Left ventricle myocardium inferior (tissue), 1 donor: ENCODE measurements around the gene PABPN1L. TPM values are rescaled to one million over a fixed set of nuclear protein-coding genes. Genes with fewer than 3 reads are reported as not detected.

Experiments used
- DNase-seq: peaks from one replicate; pipeline ENCODE4 v3.0.0-alpha.2; 2020
- H3K27ac ChIP-seq: fragments of 200-600 bp; replicated peaks from 2 replicates; pipeline ENCODE4 v1.8.0; 2021
- H3K27me3 ChIP-seq: fragments of 200-600 bp; 2 replicates; pipeline ENCODE4 v1.8.0; 2021; ENCODE audit warnings: low read depth
- H3K36me3 ChIP-seq: fragments of 200-600 bp; 2 replicates; pipeline ENCODE4 v1.8.0; 2021
- H3K4me1 ChIP-seq: fragments of 200-600 bp; 2 replicates; pipeline ENCODE4 v1.8.0; 2021
- H3K4me3 ChIP-seq: fragments of 200-600 bp; 2 replicates; pipeline ENCODE4 v1.8.0; 2021; ENCODE audit warnings: mild to moderate bottlenecking, moderate library complexity
- H3K9me3 ChIP-seq: fragments of 200-600 bp; replicated peaks from 2 replicates; pipeline ENCODE4 v1.8.0; 2021
- intact Hi-C: fragments of 100-400 bp; cut with micrococcal nuclease; formaldehyde crosslinking; loops from one replicate; pipeline ENCODE4 v1.11.0; 2022
- total RNA-seq: library from RNA; stranded (reverse); fragmentation: NEBNext Ultra II Directional; extraction: Animal tissue kit (Norgen Biotek cat#: 25700); gene quantifications from one replicate; pipeline ENCODE4 v1.2.1, GENCODE V29; 2021
- TF ChIP-seq, protein P1 (sequence below): fragments of 200-600 bp; IDR thresholded peaks from 2 replicates; pipeline ENCODE4 v1.8.0; 2021; ENCODE audit warnings: antibody characterized with exemption, mild to moderate bottlenecking, borderline replicate concordance
- donor health status: DM: no; HTN: yes; CAD: no; lungs with severe emphysema.

The PABPN1L gene
- total RNA-seq, 1 donor from 2014 or later = not detected

- no peaks in the 10 kb centered on the region for H3K9me3 ChIP-seq
- TF ChIP-seq, protein P1, sequence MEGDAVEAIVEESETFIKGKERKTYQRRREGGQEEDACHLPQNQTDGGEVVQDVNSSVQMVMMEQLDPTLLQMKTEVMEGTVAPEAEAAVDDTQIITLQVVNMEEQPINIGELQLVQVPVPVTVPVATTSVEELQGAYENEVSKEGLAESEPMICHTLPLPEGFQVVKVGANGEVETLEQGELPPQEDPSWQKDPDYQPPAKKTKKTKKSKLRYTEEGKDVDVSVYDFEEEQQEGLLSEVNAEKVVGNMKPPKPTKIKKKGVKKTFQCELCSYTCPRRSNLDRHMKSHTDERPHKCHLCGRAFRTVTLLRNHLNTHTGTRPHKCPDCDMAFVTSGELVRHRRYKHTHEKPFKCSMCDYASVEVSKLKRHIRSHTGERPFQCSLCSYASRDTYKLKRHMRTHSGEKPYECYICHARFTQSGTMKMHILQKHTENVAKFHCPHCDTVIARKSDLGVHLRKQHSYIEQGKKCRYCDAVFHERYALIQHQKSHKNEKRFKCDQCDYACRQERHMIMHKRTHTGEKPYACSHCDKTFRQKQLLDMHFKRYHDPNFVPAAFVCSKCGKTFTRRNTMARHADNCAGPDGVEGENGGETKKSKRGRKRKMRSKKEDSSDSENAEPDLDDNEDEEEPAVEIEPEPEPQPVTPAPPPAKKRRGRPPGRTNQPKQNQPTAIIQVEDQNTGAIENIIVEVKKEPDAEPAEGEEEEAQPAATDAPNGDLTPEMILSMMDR = no peak
- H3K4me1 ChIP-seq = peaks cover 20% of the 10 kb centered on the region
- H3K4me3 ChIP-seq = no peak overlapping the region
- peaks cover 74% of the 10 kb centered on the region for H3K36me3 ChIP-seq
- no peak overlapping the region for H3K27ac ChIP-seq
- peaks cover 54% of the 10 kb centered on the region for H3K27me3 ChIP-seq
- DNase-seq = no peak
- intact Hi-C loops = loop anchor here (10.0 kb wide), 1 partner anchor 54 kb away; no protein-coding TSS in a partner anchor
Observed at GRCh38 chr16:88880226-88881006, 14.0 kb upstream of the PABPN1L start.

DNA sequence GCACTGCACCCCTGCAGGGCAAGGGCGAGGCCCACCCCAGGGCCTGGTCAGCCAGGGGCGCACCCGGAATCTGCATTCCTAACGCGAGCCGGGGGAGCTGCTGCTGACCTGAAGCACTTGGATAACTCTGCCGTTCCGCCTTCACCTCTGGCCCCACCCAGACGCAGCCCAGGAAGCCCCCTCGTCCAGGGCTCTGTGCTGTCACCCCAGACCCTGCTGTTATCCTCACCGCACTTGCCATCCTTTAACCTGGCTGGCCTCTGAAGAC, 13.3 kb upstream of the PABPN1L start:
- no peaks in the 10 kb centered on the region for H3K9me3 ChIP-seq
- peaks cover 68% of the 10 kb centered on the region for H3K36me3 ChIP-seq
- no peak overlapping the region for H3K27ac ChIP-seq
- H3K27me3 ChIP-seq = peaks cover 54% of the 10 kb centered on the region
- no peak for DNase-seq
- peaks cover 17% of the 10 kb centered on the region for H3K4me1 ChIP-seq
- intact Hi-C loops = loop anchor here (10.0 kb wide), 1 partner anchor 55 kb away; no protein-coding TSS in a partner anchor
- TF ChIP-seq, protein P1 = no peak
- H3K4me3 ChIP-seq = no peak overlapping the region

- intact Hi-C loops = no loop called here
- no peak overlapping the region for H3K4me3 ChIP-seq
- peaks cover 63% of the 10 kb centered on the region for H3K36me3 ChIP-seq
- peaks cover 54% of the 10 kb centered on the region for H3K27me3 ChIP-seq
- TF ChIP-seq, protein P1 = no peak
- no peak for DNase-seq
- H3K9me3 ChIP-seq = no peaks in the 10 kb centered on the region
- peaks cover 17% of the 10 kb centered on the region for H3K4me1 ChIP-seq
- H3K27ac ChIP-seq = no peak overlapping the region
Observed at GRCh38 chr16:88878967-88879787, 12.7 kb upstream of the PABPN1L start.

DNA sequence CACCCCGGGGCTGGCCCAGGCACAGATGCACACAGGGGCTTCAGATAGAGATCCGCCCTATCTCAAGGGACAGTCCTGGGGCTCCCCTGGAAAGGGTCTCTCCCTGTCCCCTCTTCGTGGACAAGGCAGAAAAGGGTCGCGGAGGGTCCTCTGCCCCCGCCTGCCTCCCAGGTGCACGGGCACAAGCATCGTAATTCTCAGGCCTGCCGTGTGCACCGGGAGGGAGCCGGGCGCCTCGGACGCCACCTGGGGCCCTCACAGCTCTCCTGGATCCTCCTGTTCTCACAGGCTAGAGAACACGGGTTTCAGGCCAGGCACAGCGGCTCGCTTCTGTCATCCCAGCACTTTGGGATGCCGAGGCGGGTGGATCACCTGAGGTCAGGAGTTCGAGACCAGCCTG, 11.9 kb upstream of the PABPN1L start:
- Histone ChIP-seq H3K4me1 (peaks cover 17% of the 10 kb centered on the region), H3K27me3 (peaks cover 49% of the 10 kb centered on the region), H3K4me3 (no peak overlapping the region), H3K9me3 (no peaks in the 10 kb centered on the region), H3K36me3 (peaks cover 55% of the 10 kb centered on the region), H3K27ac (no peak overlapping the region)
- DNase-seq = no peak
- TF ChIP-seq, protein P1 = no peak
- intact Hi-C loops = no loop called here

DNA sequence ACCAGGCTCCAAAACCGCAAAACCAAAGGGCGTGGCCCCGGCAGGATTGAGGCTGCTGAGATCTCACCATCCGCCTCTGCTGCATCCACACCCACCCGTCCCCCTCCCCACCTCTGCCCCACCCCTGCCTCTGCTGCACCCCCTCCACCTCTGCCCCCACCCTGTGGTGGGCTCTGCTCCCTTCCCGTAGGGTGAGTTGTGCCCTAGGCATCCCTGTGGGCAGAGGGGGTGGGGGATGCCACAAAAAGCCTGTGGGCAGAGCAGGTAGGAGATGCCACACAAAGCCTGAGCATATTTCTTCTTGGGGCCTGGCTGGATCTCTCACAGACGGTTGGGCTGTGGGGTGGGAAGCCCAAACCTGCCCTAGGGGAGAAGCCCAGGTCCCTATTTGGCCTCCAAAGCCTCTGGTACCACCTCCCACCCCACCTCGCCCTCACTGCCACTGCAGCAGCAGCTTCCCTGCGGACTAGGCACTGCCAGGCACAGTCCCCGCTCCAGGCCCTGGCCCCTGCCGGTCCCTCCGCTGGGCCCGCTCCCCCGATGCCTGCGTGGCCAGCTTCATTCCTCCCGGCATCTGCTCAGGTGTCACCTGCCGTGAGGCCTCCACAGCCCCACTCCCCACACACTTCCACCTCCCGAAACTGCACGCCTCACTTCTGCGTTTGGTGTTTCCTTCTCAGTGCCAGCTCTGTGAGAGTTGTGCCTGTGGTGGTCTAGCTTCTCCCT, 11.3 kb upstream of the PABPN1L start:
- Histone ChIP-seq H3K36me3 (peaks cover 49% of the 10 kb centered on the region), H3K9me3 (no peaks in the 10 kb centered on the region), H3K4me1 (peaks cover 17% of the 10 kb centered on the region), H3K27me3 (peaks cover 43% of the 10 kb centered on the region), H3K4me3 (no peak overlapping the region), H3K27ac (no peak overlapping the region)
- no peak for DNase-seq
- TF ChIP-seq, protein P1 = no peak
- intact Hi-C loops = no loop called here
